Activated CD4-positive, alpha-beta T cell treated with anti-CD3 and anti-CD28 coated beads for 48 hours (primary cell): Measurements from ENCODE around the gene AP3B1.

Experiments
- DNase-seq: peaks from one replicate; pipeline ENCODE4 v3.0.0-alpha.2; 2020

AP3B1 gene

GRCh38 chr5:77957931-77958521 lies 336.5 kb downstream of the AP3B1 start:
- DNase-seq, result no peak

- DNase-seq, result no peak
Measured at GRCh38 chr5:77957516-77957915, 337.0 kb downstream of the AP3B1 start.

GRCh38 chr5:77957081-77957480 lies 337.4 kb downstream of the AP3B1 start:
- no peak for DNase-seq

GRCh38 chr5:77955577-77955976 lies 338.9 kb downstream of the AP3B1 start:
- DNase-seq, result no peak

- no peak for DNase-seq
Measured at GRCh38 chr5:77953374-77953773, 341.1 kb downstream of the AP3B1 start.

GRCh38 chr5:77952636-77953212 lies 341.8 kb downstream of the AP3B1 start:
- DNase-seq, result no peak
